Right lobe of liver (tissue), 4 donors: Measurements from ENCODE around the gene DLX5.

Experiments used
- CTCF ChIP-seq, 4 donors: fragments of 200-600 bp in 3 of 4; fragments of 450-650 bp in 1 of 4; IDR thresholded peaks; one replicate each; pipeline versions ENCODE4 v1.5.1 to v1.8.0; 2016 to 2022; ENCODE audit warnings: antibody characterized with exemption in 4 of 4, mild to moderate bottlenecking in 2 of 4
- POLR2A ChIP-seq: fragments of 450-650 bp; IDR thresholded peaks from one replicate; pipeline ENCODE4 v1.6.1; 2017; ENCODE audit warnings: antibody characterized with exemption, mild to moderate bottlenecking
- donor health status: DM: no; HTN: no; CAD: no.
- donor health status: DM: no; HTN: no; CAD: no.
- donor health status: DM: no; HTN: yes; CAD: no.

- no peak for TF ChIP-seq POLR2A
- TF ChIP-seq CTCF (IDR thresholded peaks at IDR 0.05): no peak
These were observed 3.5 kb downstream of the DLX5 start for GRCh38 chr7:97020996-97021746.
